ENCODE results near the gene FGGY.

FGGY gene

GRCh38 chr1:59391212-59392179, 94.6 kb downstream of the FGGY start:
- no peak for DNase-seq

- peak; percentile 9 for DNase-seq
Measured at GRCh38 chr1:59393211-59394180, 96.6 kb downstream of the FGGY start.

- DNase-seq: no peak
Measured at GRCh38 chr1:59394706-59395425, 98.0 kb downstream of the FGGY start.

- DNase-seq: no peak
Measured at GRCh38 chr1:59396387-59396786, 99.5 kb downstream of the FGGY start.

GRCh38 chr1:59397139-59397858, 100.4 kb downstream of the FGGY start:
- no peak for DNase-seq

GRCh38 chr1:59399642-59400041, 102.7 kb downstream of the FGGY start:
- no peak for DNase-seq

GRCh38 chr1:59401581-59401980, 104.7 kb downstream of the FGGY start:
- DNase-seq: no peak

- DNase-seq: peak; percentile 83
Measured at GRCh38 chr1:59404796-59405195, 107.9 kb downstream of the FGGY start.

GRCh38 chr1:59406437-59407164, 109.7 kb downstream of the FGGY start:
- no peak for DNase-seq

GRCh38 chr1:59408608-59409240, 111.8 kb downstream of the FGGY start:
- DNase-seq: no peak

- DNase-seq: no peak
Measured at GRCh38 chr1:59409549-59409948, 112.7 kb downstream of the FGGY start.

- no peak for DNase-seq
Measured at GRCh38 chr1:59409986-59410385, 113.1 kb downstream of the FGGY start.

GRCh38 chr1:59410457-59410856, 113.6 kb downstream of the FGGY start:
- no peak for DNase-seq

- DNase-seq: no peak
Measured at GRCh38 chr1:59411147-59411546, 114.3 kb downstream of the FGGY start.

- no peak for DNase-seq
Measured at GRCh38 chr1:59412718-59413326, 115.9 kb downstream of the FGGY start.

GRCh38 chr1:59413327-59413720, 116.4 kb downstream of the FGGY start:
- no peak for DNase-seq

GRCh38 chr1:59414406-59415133, 117.7 kb downstream of the FGGY start:
- peak; percentile 51 for DNase-seq

- DNase-seq: no peak
Measured at GRCh38 chr1:59415286-59415850, 118.5 kb downstream of the FGGY start.

GRCh38 chr1:59415881-59416280, 119.0 kb downstream of the FGGY start:
- DNase-seq: no peak
